IPS DF 6.9 (cell line): Measurements from ENCODE around the gene BIVM.

Source experiments
- DNase-seq: peaks from one replicate; pipeline ENCODE4 v3.0.0-alpha.2; 2013; ENCODE audit warnings: low read depth, low spot score
- H3K27ac ChIP-seq: one replicate; pipeline ENCODE4 v1.5.1; 2013; ENCODE audit warnings: low read length, control low read depth
- H3K27me3 ChIP-seq: 2 replicates; pipeline ENCODE4 v1.6.1; 2013; ENCODE audit warnings: mild to moderate bottlenecking, low read length; ENCODE audit not compliant: control insufficient read depth, insufficient read depth
- H3K36me3 ChIP-seq: 2 replicates; pipeline ENCODE4 v1.6.1; 2013; ENCODE audit warnings: low read length; ENCODE audit not compliant: control insufficient read depth, insufficient read depth
- H3K4me1 ChIP-seq: 2 replicates; pipeline ENCODE4 v1.6.1; 2013; ENCODE audit warnings: low read length; ENCODE audit not compliant: control insufficient read depth, insufficient read depth
- H3K4me3 ChIP-seq: 2 replicates; pipeline ENCODE4 v1.5.1; 2013; ENCODE audit warnings: mild to moderate bottlenecking, low read length
- H3K9me3 ChIP-seq: 2 replicates; pipeline ENCODE4 v1.6.1; 2013; ENCODE audit warnings: low read length, inconsistent platforms; ENCODE audit not compliant: control insufficient read depth, insufficient read depth
- WGBS: extraction: QIAGEN DNeasy Blood & Tissue Kit; methylation state at CpG from one replicate; pipeline ENCODE4 v1.1.7; 2013; ENCODE audit warnings: mixed read lengths, missing lambda C conversion rate; ENCODE audit not compliant: insufficient read length, insufficient coverage; 5-methylcytosine and 5-hydroxymethylcytosine counted together

The BIVM gene, protein sequence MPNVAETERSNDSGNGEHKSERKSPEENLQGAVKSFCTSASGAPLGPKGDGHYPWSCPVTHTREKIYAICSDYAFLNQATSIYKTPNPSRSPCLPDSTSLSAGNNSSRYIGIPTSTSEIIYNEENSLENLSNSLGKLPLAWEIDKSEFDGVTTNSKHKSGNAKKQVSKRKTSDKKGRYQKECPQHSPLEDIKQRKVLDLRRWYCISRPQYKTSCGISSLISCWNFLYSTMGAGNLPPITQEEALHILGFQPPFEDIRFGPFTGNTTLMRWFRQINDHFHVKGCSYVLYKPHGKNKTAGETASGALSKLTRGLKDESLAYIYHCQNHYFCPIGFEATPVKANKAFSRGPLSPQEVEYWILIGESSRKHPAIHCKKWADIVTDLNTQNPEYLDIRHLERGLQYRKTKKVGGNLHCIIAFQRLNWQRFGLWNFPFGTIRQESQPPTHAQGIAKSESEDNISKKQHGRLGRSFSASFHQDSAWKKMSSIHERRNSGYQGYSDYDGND

GRCh38 chr13:102798581-102799425, at the start of gene BIVM, which contains the start of gene POGLUT2:
Gene BIVM (plus strand): TSS chr13:102799119. CDS start chr13:102807268, 8,149 bp downstream.
Gene POGLUT2 (minus strand): TSS chr13:102798976. CDS start chr13:102798670, 306 bp downstream.
- Histone ChIP-seq H3K36me3 (no peaks in the 10 kb centered on the region), H3K27ac (no peak within 1 kb of the TSS), H3K4me1 (no peaks in the 10 kb centered on the region), H3K27me3 (no peaks in the 10 kb centered on the region; the same call in 1 of the 2 replicates), H3K9me3 (no peaks in the 10 kb centered on the region), H3K4me3 (peak within 1 kb of the TSS; percentile 67)
- WGBS = no CpG with 5 or more reads among the region's 72 CpGs
- peak; percentile 84 for DNase-seq

- no CpG with 5 or more reads among the region's 3 CpGs for WGBS
Observed at GRCh38 chr13:102751886-102752285, 47.0 kb upstream of the BIVM start.

DNA sequence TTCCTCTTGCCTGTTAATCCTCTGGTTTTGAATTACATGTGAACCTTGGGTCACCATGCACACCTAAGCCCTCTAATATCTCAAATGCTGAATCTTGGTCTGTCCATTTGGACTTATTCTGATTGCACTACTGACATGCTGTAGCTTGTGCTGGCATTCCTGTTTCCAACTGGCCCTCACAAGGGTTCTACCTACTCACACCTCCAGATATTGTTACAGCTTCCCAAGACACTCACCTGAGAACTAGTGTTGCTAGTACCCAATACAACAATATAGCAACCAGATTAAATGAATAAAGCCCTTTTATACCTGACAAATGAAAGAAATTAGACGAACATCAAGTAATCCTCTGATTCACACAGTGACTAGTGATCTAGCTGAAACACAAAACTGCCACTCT, 41.9 kb upstream of the BIVM start:
- no peaks in the 10 kb centered on the region for H3K9me3 ChIP-seq

More at GRCh38 chr13:102751886-102752285, 47.0 kb upstream of the BIVM start:
- H3K27ac ChIP-seq = no peak overlapping the region
- H3K4me3 ChIP-seq = no peak overlapping the region
- H3K4me1 ChIP-seq = no peaks in the 10 kb centered on the region
- H3K27me3 ChIP-seq = no peaks in the 10 kb centered on the region
- DNase-seq = no peak
- no peaks in the 10 kb centered on the region for H3K36me3 ChIP-seq
- H3K9me3 ChIP-seq = no peaks in the 10 kb centered on the region; the same call in 1 of the 2 replicates

GRCh38 chr13:102758842-102759241, 40.1 kb upstream of the BIVM start:
- DNase-seq = no peak
- no peaks in the 10 kb centered on the region for H3K36me3 ChIP-seq
- H3K9me3 ChIP-seq = no peaks in the 10 kb centered on the region
- H3K27me3 ChIP-seq = no peaks in the 10 kb centered on the region
- no peak overlapping the region for H3K27ac ChIP-seq
- no peaks in the 10 kb centered on the region for H3K4me1 ChIP-seq
- no CpG with 5 or more reads among the region's 2 CpGs for WGBS
- no peak overlapping the region for H3K4me3 ChIP-seq

More for the DNA sequence above, 41.9 kb upstream of the BIVM start:
- DNase-seq = no peak
- Histone ChIP-seq H3K27ac (no peak overlapping the region), H3K27me3 (no peaks in the 10 kb centered on the region), H3K36me3 (no peaks in the 10 kb centered on the region), H3K4me3 (no peak overlapping the region), H3K4me1 (no peaks in the 10 kb centered on the region)
- WGBS = no CpG with 5 or more reads among the region's 1 CpG

DNA sequence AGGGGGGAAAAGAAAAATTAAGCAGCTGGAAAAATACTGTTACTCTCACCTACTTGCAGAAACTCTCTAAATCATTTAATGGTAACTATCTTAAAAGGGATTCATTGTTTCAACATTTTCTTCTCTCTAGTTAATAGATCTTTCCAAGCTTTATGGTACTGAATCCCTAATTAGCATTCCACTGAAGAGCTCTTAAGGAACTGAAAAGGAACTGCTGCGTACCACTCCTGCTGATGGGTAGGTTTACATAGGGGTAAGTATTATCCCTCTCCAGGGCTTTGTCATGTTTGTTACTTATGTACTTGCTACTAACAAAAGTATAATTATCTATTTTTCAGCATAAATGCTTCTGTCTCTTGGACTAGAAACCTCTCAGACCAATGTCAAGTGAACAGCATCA, 37.8 kb upstream of the BIVM start:
- DNase-seq = no peak
- no peaks in the 10 kb centered on the region for H3K36me3 ChIP-seq
- H3K27ac ChIP-seq = no peak overlapping the region
- H3K9me3 ChIP-seq = no peaks in the 10 kb centered on the region
- no peaks in the 10 kb centered on the region for H3K4me1 ChIP-seq
- no peak overlapping the region for H3K4me3 ChIP-seq
- H3K27me3 ChIP-seq = no peaks in the 10 kb centered on the region
- WGBS = no CpG with 5 or more reads among the region's 1 CpG

DNA sequence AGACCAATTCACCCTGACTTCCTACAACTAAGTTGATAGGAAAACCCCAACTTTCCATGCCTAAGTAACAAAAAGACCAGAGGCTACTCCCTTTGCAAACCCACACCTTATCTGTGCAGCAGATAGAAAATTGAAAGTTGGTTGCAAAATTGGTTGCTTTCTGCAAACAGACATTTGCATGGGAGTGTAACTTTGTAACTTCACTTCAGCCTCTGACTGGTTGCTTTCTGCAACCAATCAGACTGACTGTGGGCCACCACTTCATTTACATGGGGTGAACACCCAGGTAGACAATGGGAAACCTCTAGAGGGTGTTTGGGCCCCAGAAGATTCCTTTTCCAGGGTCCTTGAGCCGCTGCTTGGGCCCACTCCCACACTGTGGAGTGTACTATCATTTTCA, 35.2 kb upstream of the BIVM start:
- H3K4me1 ChIP-seq = no peaks in the 10 kb centered on the region
- no peaks in the 10 kb centered on the region for H3K36me3 ChIP-seq
- no peaks in the 10 kb centered on the region for H3K27me3 ChIP-seq
- WGBS = no CpG with 5 or more reads among the region's 1 CpG
- no peaks in the 10 kb centered on the region for H3K9me3 ChIP-seq
- H3K4me3 ChIP-seq = no peak overlapping the region
- H3K27ac ChIP-seq = no peak overlapping the region
- no peak for DNase-seq

DNA sequence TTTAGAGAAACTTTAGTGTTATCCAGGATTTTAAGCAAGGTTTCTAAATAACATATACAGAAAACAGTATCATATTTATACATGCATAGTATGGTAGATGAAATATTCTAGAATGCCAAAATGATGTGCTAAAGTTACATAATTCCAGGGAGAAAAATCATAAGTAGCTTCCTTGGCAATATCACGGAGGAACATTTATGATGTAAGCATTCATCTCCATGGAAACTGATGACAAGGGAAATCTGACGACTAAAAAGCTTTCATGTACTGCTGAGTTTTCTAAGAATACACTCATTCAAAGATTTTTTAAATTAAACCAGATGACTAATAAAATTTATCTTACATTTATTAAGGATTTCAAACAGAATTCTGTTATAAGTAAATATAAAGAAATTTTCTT, 30.0 kb upstream of the BIVM start:
- WGBS = no CpG with 5 or more reads among the region's 2 CpGs
- no peaks in the 10 kb centered on the region for H3K9me3 ChIP-seq
- H3K36me3 ChIP-seq = no peaks in the 10 kb centered on the region
- no peak overlapping the region for H3K4me3 ChIP-seq
- no peaks in the 10 kb centered on the region; the same call in 1 of the 2 replicates for H3K27me3 ChIP-seq
- H3K4me1 ChIP-seq = no peaks in the 10 kb centered on the region
- no peak overlapping the region for H3K27ac ChIP-seq
- DNase-seq = no peak

- H3K4me1 ChIP-seq = 0 out of 2 replicates have a peak, but pooled peaks cover 1% of the 10 kb centered on the region
Observed at GRCh38 chr13:102769679-102770078, 29.2 kb upstream of the BIVM start.

DNA sequence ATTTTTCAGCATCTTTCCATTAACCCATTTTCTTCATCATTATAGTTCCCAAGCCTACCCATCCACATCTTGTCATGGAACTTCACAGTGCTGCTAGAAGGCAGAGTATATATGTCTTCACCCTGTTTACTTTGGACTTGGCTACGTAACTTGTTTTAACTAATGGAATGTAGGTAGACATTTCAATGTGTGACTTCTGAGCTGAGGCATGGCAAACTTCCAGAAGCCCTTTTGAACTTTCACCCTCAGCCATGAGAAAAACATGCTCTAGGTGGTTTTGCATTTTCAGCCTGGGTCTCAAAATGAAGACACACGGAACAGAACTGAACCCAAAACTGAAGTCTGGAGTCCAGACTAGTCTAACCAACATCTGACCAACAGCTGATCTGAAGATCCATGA, 28.5 kb upstream of the BIVM start:
- no peaks in the 10 kb centered on the region for H3K36me3 ChIP-seq
- WGBS = no CpG with 5 or more reads among the region's 2 CpGs
- 0 out of 2 replicates have a peak, but pooled peaks cover 1% of the 10 kb centered on the region for H3K4me1 ChIP-seq
- no peaks in the 10 kb centered on the region; the same call in none of the 2 replicates for H3K27me3 ChIP-seq
- no peak overlapping the region for H3K4me3 ChIP-seq
- H3K27ac ChIP-seq = no peak overlapping the region
- H3K9me3 ChIP-seq = no peaks in the 10 kb centered on the region
- no peak for DNase-seq

More at GRCh38 chr13:102769679-102770078, 29.2 kb upstream of the BIVM start:
- Histone ChIP-seq H3K27ac (no peak overlapping the region), H3K4me3 (no peak overlapping the region), H3K27me3 (no peaks in the 10 kb centered on the region; the same call in 1 of the 2 replicates), H3K36me3 (no peaks in the 10 kb centered on the region), H3K9me3 (no peaks in the 10 kb centered on the region)
- whole genome bisulfite sequencing = no CpG with 5 or more reads among the region's 4 CpGs
- no peak for DNase-seq
